Erythroblast (primary cell): Measurements from ENCODE around the gene LIMCH1.

Experiments
- GATA1 ChIP-seq: IDR thresholded peaks from 2 replicates; pipeline ENCODE4 v1.6.1; 2011; ENCODE audit warnings: low read depth, mild to moderate bottlenecking, control low read depth, low read length, moderate library complexity
- POLR2A ChIP-seq: IDR thresholded peaks from 2 replicates; pipeline ENCODE4 v1.6.1; 2011; ENCODE audit warnings: mild to moderate bottlenecking, low read length

DNA sequence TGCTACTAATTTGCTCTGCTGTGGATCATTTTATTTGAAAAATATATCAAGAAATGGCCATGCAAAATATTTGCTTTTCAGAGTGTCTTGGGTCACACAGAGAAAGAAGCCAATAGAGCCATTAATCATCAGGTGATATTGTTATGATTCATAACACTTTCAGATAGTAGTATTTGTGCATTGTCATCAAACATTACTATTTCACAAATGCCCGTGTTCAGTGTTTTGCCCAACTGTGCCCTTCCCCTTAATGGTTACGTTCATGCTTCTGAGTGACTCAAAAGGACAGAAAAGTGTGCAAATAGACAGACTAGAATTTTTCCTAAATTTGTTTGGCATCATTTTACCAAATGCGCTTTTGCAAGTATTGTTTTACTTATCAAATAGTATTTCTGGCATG lies 164.0 kb downstream of the LIMCH1 start:
- TF ChIP-seq POLR2A (no peak), GATA1 (no peak)
